GM12873 (cell line): ENCODE measurements around the gene CPAMD8.

Experiments used
- CTCF ChIP-seq: IDR thresholded peaks from 2 replicates; pipeline ENCODE4 v1.5.1; 2012; ENCODE audit warnings: low read depth, mild to moderate bottlenecking, moderate library complexity, low read length, control low read depth; ENCODE audit not compliant: insufficient read depth; ENCODE audit errors: missing control alignments

The CPAMD8 gene

DNA sequence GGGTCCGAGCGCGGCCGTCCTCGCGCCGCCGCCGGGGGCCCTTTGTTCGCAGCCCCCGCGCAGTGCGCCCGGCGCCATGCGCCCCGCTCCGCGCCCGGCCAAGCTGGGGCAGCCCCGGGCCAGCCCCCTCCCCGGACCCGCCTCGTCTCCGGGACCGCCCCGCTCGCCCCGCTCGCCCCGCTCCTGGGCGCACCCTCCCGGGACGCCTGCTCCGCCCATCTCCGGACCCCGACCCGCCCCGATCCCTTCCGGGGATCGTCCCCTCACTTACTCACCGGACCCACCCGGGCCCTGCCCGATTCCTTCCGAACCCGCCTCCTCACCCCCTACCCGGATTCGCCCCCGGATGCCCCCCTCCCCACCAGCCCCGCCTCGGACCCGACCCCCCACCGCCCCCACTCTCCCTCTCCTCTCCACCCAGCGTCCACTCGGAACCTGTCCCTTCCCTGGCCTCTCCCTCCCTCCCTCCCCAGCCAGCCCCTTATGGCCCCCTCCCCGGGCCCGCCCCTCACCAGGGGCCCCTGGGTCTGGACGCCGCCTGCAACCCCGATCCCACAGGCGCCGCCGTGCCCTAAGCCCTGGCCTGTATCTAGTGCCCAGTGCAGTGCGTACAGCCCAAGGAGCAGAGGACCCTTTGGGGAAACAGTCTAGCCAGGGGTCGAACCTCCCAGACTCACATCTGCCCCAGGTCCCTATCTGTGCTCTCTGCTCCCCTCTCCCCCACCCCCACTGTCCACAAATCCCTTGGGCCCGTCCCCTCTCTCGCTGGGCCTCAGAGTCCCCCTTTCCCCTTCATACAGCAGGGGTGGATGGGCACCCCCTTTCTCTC, at the start of gene CPAMD8:
TSS of gene CPAMD8 (minus strand) at position 105 of the 829 bp plus-strand sequence. CDS start 168 bp downstream, outside the sequence.
- no peak for TF ChIP-seq CTCF

GRCh38 chr19:17075864-17076542, 49.4 kb upstream of the CPAMD8 start:
- TF ChIP-seq CTCF = no peak

DNA sequence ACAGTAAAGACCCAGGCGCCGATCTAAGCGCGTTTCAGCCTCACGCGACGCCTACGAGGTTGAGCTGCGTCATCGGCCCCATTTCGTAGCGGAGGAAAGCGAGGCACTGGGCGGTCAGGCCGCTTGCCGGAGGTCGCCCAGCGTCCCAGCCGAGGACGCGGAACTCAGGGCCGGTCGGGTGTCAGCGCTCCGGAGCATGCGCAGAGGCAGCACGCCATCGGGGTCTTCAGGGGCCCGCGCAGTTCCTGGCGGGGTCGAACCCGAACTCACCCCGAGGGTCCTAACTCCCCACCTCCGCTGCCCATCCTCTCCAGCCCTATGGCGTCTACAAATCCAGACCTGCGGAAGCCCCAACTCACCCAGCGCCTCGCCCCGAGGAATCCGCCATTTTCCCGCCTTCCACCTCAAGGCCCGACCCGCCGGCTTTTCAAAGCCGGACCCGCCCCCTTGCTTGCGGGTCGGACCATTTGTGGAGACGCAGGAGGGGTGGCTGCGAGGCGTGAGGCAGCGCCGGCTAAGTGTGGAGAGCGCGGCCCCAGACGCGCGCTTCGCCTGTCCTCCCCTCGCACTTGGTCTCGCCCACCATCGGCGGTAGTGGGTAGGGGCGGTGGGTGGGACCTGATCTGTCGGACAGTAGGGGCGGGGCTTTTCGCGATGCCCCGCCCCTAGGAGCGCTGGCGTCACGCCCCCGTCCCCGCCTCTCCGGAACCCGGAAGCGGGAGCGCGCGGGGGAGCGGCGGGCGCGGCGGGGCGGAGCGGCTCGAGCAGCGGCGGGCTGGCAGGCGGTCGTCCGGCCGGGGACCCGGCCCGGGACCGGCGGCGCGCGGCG, 48.6 kb upstream of the CPAMD8 start, which contains the start of the genes HAUS8 and MYO9B:
TSS of gene HAUS8 (minus strand) at position 418 of the 829 bp plus-strand sequence. CDS start at position 388, 30 bp downstream.
TSS of gene MYO9B (plus strand) at position 743 of the 829 bp plus-strand sequence. CDS start 25,941 bp downstream, outside the sequence.
- no peak for TF ChIP-seq CTCF

- no peak for TF ChIP-seq CTCF
Measured at GRCh38 chr19:17074634-17075034, 48.0 kb upstream of the CPAMD8 start.

GRCh38 chr19:17073869-17074633, 47.4 kb upstream of the CPAMD8 start:
- TF ChIP-seq CTCF = no peak

DNA sequence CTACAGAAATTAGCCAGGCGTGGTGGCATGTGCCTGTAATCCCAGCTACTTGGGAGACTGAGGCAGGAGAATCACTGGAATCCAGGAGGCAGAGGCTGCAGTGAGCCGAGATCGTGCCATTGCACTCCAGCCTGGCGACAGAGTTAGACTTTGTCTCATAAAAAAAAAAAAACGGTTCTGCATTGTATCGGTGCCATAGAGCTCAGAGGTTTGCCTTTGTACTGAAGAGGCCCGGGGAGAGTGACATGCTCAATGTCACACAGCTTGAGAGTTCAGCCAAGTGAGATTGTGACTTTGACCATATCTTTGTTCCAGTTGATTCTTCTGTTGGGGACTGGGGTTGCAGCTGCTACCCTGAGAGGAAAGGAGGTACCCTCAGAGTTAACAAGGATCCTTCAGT, 44.3 kb upstream of the CPAMD8 start:
- TF ChIP-seq CTCF = no peak
